HG02588 (cell line): Measurements from ENCODE around the gene WDR7.

Source experiments
- ATAC-seq: cut with Tn5 transposase; IDR thresholded peaks from one replicate; pipeline ENCODE4 v1.9.1; 2021; ENCODE audit warnings: mild to moderate bottlenecking, moderate library complexity; ENCODE audit not compliant: unreplicated experiment

The WDR7 gene

GRCh38 chr18:57023275-57023882 lies 372.2 kb downstream of the WDR7 start:
- ATAC-seq: no peak

GRCh38 chr18:57025540-57025939 lies 374.4 kb downstream of the WDR7 start:
- ATAC-seq: no peak

GRCh38 chr18:57026316-57026715 lies 375.2 kb downstream of the WDR7 start:
- no peak for ATAC-seq

- ATAC-seq: no peak
Measured at GRCh38 chr18:57027190-57027708, 376.1 kb downstream of the WDR7 start.

- ATAC-seq: no peak
Measured at GRCh38 chr18:57029761-57030160, 378.6 kb downstream of the WDR7 start.

GRCh38 chr18:57030417-57030816 lies 379.3 kb downstream of the WDR7 start:
- no peak for ATAC-seq

GRCh38 chr18:57035590-57035989 lies 384.4 kb downstream of the WDR7 start:
- ATAC-seq: no peak

- no peak for ATAC-seq
Measured at GRCh38 chr18:57038395-57038794, 387.2 kb downstream of the WDR7 start.

- ATAC-seq: no peak
Measured at GRCh38 chr18:57040175-57040574, 389.0 kb downstream of the WDR7 start.

GRCh38 chr18:57043241-57043640 lies 392.1 kb downstream of the WDR7 start:
- no peak for ATAC-seq

- ATAC-seq: no peak
Measured at GRCh38 chr18:57048351-57048750, 397.2 kb downstream of the WDR7 start.

- no peak for ATAC-seq
Measured at GRCh38 chr18:57048859-57049258, 397.7 kb downstream of the WDR7 start.

GRCh38 chr18:57050310-57050949 lies 399.3 kb downstream of the WDR7 start:
- no peak for ATAC-seq

GRCh38 chr18:57051021-57051656 lies 400.0 kb downstream of the WDR7 start:
- ATAC-seq: no peak

- ATAC-seq: peak; percentile 75
Measured at GRCh38 chr18:57051657-57052044, 400.5 kb downstream of the WDR7 start.

GRCh38 chr18:57052173-57052572 lies 401.0 kb downstream of the WDR7 start:
- ATAC-seq: peak; percentile 31

- ATAC-seq: no peak
Measured at GRCh38 chr18:57052759-57053158, 401.6 kb downstream of the WDR7 start.

GRCh38 chr18:57054891-57055290 lies 403.7 kb downstream of the WDR7 start:
- ATAC-seq: no peak

- ATAC-seq: peak; percentile 90
Measured at GRCh38 chr18:57057890-57058289, 406.7 kb downstream of the WDR7 start.

GRCh38 chr18:57058734-57059133 lies 407.6 kb downstream of the WDR7 start:
- no peak for ATAC-seq

GRCh38 chr18:57059366-57059765 lies 408.2 kb downstream of the WDR7 start:
- ATAC-seq: no peak

GRCh38 chr18:57060814-57061213 lies 409.7 kb downstream of the WDR7 start:
- ATAC-seq: no peak
